Caco-2 (cell line): ENCODE measurements around the gene BAHD1. TPM values are rescaled to one million over a fixed set of nuclear protein-coding genes. Genes with fewer than 3 reads are reported as not detected.

Experiments
- BruUV-seq: library from RNA; stranded (reverse); fragments of 400-500 nt; replicated peaks from 2 replicates; lab custom pipeline; 2021; lab: Mats Ljungman, UMichigan
- CTCF ChIA-PET: fragments of 300-600 bp; sonication (Branson Sonifier 250); formaldehyde crosslinking; loops from one replicate; lab custom pipeline; 2022; ENCODE audit warnings: antibody characterized with exemption; lab: Charles Lee
- POLR2A ChIA-PET: fragments of 300-600 bp; sonication (Branson Sonifier 250); formaldehyde crosslinking; loops from one replicate; lab custom pipeline; 2022; ENCODE audit warnings: antibody characterized with exemption; lab: Charles Lee
- DNase-seq, 2 experiments: peaks; one replicate each; pipeline versions ENCODE4 v3.0.0 to v3.0.0-alpha.2; 2020 to 2022
- H3K27me3 ChIP-seq: replicated peaks from 2 replicates; pipeline ENCODE4 v1.6.0; 2011; ENCODE audit warnings: low read length; ENCODE audit not compliant: control insufficient read depth, insufficient read depth
- H3K36me3 ChIP-seq: 2 replicates; pipeline ENCODE4 v1.5.1; 2011; ENCODE audit warnings: low read length; ENCODE audit not compliant: control insufficient read depth, insufficient read depth
- H3K4me1 ChIP-seq: fragments of 250-450 bp; sonication (Bioruptor Pico); 2 replicates; pipeline ENCODE4 v1.5.1; 2020; ENCODE audit warnings: mild to moderate bottlenecking
- H3K4me3 ChIP-seq: 2 replicates; pipeline ENCODE4 v1.5.1; 2011; ENCODE audit warnings: low read depth, mild to moderate bottlenecking, control low read depth, low read length
- H3K9me3 ChIP-seq: fragments of 250-450 bp; sonication (Bioruptor Pico); 2 replicates; pipeline ENCODE4 v1.5.1; 2020; ENCODE audit warnings: mild to moderate bottlenecking, moderate library complexity
- H3K27ac Mint-ChIP-seq: one replicate; pipeline ENCODE4 v1.8.0; 2022; ENCODE audit warnings: mixed read lengths; ENCODE audit not compliant: unreplicated experiment
- H3K27me3 Mint-ChIP-seq: one replicate; pipeline ENCODE4 v1.8.0; 2022; ENCODE audit warnings: mixed read lengths; ENCODE audit not compliant: insufficient read depth, unreplicated experiment
- H3K36me3 Mint-ChIP-seq: one replicate; pipeline ENCODE4 v1.8.0; 2022; ENCODE audit warnings: mild to moderate bottlenecking, mixed read lengths; ENCODE audit not compliant: insufficient read depth, unreplicated experiment
- H3K4me1 Mint-ChIP-seq: one replicate; pipeline ENCODE4 v1.8.0; 2022; ENCODE audit warnings: low read depth, mixed read lengths; ENCODE audit not compliant: unreplicated experiment
- H3K4me3 Mint-ChIP-seq: one replicate; pipeline ENCODE4 v1.8.0; 2022; ENCODE audit warnings: mild to moderate bottlenecking, moderate library complexity, mixed read lengths; ENCODE audit not compliant: unreplicated experiment
- H3K9me3 Mint-ChIP-seq: one replicate; pipeline ENCODE4 v1.8.0; 2022; ENCODE audit warnings: mixed read lengths; ENCODE audit not compliant: unreplicated experiment
- intact Hi-C: fragments of 100-400 bp; cut with micrococcal nuclease; formaldehyde crosslinking; loops from one replicate; pipeline ENCODE4 v1.10.0; 2022; ENCODE audit not compliant: unreplicated experiment
- total RNA-seq: library from RNA; stranded (reverse); gene quantifications from 2 replicates; pipeline ENCODE4 v1.2.3, GENCODE V29; 2022
- TF ChIP-seq, protein P1 (sequence below), 2 experiments: fragments of 200-600 bp in 1 of 2; IDR thresholded peaks; 1 replicate in 1 of 2; 2 replicates in 1 of 2; pipeline versions ENCODE4 v1.5.1 to v1.8.0; 2011 to 2022; ENCODE audit warnings: antibody characterized with exemption in 1 of 2, control low read depth in 1 of 2, inconsistent platforms in 1 of 2, low read depth in 1 of 2, low read length in 1 of 2, mild to moderate bottlenecking in 1 of 2, moderate library complexity in 1 of 2; ENCODE audit not compliant: insufficient read depth in 1 of 2, severe bottlenecking in 1 of 2, unreplicated experiment in 1 of 2

Gene BAHD1
- total RNA-seq, 1 experiment from 2014 or later: 28.1 TPM

DNA sequence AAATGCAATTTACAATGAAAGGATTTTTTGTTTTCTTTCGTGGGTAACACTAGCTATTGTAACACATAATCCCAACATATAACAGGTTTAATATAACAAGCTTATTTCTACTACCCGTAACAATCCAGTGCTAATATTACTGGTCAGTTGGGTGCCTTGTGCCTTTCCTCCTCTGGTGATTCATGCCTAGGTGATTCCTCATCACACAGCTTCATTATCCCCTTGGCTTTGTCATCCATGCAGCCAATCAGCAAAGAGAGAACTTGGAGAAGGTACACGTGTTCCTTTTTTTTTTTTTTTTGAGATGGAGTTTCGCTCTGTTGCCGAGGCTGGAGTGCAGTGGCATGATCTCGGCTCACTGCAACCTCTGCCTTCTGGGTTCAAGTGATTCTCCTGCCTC, 60.7 kb downstream of the BAHD1 start:
- ChIA-PET POLR2A (no interaction called here), CTCF (no interaction called here)
- intact Hi-C loops: loop anchor here (10.0 kb wide), 1 partner anchor 157 kb away; the partner anchor contains the start of gene CCDC9B
- no peak overlapping the region for H3K4me3 ChIP-seq
- no peaks in the 10 kb centered on the region for H3K4me1 ChIP-seq
- no peaks in the 10 kb centered on the region for H3K36me3 ChIP-seq
- no peak overlapping the region for H3K27ac Mint-ChIP-seq
- H3K9me3 ChIP-seq: no peaks in the 10 kb centered on the region
- BruUV-seq: no TSS peak
- H3K9me3 Mint-ChIP-seq: no peaks in the 10 kb centered on the region
- H3K27me3 Mint-ChIP-seq: peaks cover 3% of the 10 kb centered on the region
- H3K27me3 ChIP-seq: no peaks in the 10 kb centered on the region; the same call in 1 of the 2 replicates
- H3K36me3 Mint-ChIP-seq: no peaks in the 10 kb centered on the region
- TF ChIP-seq, protein P1, sequence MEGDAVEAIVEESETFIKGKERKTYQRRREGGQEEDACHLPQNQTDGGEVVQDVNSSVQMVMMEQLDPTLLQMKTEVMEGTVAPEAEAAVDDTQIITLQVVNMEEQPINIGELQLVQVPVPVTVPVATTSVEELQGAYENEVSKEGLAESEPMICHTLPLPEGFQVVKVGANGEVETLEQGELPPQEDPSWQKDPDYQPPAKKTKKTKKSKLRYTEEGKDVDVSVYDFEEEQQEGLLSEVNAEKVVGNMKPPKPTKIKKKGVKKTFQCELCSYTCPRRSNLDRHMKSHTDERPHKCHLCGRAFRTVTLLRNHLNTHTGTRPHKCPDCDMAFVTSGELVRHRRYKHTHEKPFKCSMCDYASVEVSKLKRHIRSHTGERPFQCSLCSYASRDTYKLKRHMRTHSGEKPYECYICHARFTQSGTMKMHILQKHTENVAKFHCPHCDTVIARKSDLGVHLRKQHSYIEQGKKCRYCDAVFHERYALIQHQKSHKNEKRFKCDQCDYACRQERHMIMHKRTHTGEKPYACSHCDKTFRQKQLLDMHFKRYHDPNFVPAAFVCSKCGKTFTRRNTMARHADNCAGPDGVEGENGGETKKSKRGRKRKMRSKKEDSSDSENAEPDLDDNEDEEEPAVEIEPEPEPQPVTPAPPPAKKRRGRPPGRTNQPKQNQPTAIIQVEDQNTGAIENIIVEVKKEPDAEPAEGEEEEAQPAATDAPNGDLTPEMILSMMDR (IDR thresholded peaks at IDR 0.05; ENCODE audit: insufficient read depth in 1 of 2, low read depth in 1 of 2, low read length in 1 of 2, severe bottlenecking in 1 of 2, unreplicated experiment in 1 of 2): no peak
- DNase-seq: no peak
- H3K4me1 Mint-ChIP-seq: no peaks in the 10 kb centered on the region
- no peak overlapping the region for H3K4me3 Mint-ChIP-seq

DNA sequence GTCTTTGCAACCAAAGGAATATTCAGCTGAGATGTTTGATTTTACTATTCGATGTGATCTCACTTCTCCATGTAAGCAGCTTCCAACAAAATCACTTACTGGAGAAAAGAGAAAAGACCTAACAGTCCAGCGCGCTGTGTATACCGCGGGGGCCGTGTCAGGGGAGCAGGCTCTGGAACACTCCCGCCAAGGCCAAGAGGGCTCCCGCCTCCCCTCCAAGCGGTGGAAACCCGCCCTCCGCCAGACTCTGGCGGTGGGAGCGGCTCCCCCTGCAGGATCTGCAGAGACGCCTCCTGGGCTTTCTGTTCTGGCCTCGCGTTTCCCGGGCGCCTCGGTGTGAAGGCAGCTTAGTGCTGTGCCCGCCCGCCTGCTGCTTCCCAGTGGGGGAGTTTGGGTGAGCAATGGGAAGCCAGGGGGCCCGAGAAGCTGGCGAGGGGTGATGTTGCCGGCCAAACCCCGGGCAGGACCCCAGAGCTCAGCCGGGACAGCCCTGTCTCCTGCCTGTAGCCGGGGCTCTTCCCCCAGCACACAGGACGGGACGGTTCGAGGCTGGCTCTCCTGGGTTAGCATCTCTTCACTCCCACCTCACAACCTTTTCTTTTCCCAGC, 66.3 kb downstream of the BAHD1 start:
- Mint-ChIP-seq H3K9me3 (no peaks in the 10 kb centered on the region), H3K4me1 (peaks cover 14% of the 10 kb centered on the region), H3K36me3 (peaks cover under 1% of the 10 kb centered on the region), H3K27me3 (peaks cover 7% of the 10 kb centered on the region), H3K4me3 (peak overlapping the region; percentile 40), H3K27ac (no peak overlapping the region)
- no peaks in the 10 kb centered on the region for H3K9me3 ChIP-seq
- TF ChIP-seq, protein P1 (IDR thresholded peaks at IDR 0.05; ENCODE audit: insufficient read depth in 1 of 2, low read depth in 1 of 2, low read length in 1 of 2, severe bottlenecking in 1 of 2, unreplicated experiment in 1 of 2): peak; percentile 56 to 83
- POLR2A ChIA-PET: interaction anchor here (0.6 kb wide), 1 partner anchor 116 kb away, joined by 3 read pairs; no protein-coding TSS in a partner anchor
- peak; percentile 77 to 85 for DNase-seq
- no peaks in the 10 kb centered on the region; the same call in 1 of the 2 replicates for H3K27me3 ChIP-seq
- 0 out of 2 replicates have a peak, but pooled peaks cover 6% of the 10 kb centered on the region for H3K4me1 ChIP-seq
- intact Hi-C loops: loop anchor here (1.0 to 10.0 kb wide), 3 partner anchors 36 to 162 kb away; partner anchors contain the start of gene CCDC9B
- no peak overlapping the region for H3K4me3 ChIP-seq
- no TSS peak for BruUV-seq
- CTCF ChIA-PET: interaction anchor here (1.0 kb wide), 1 partner anchor 67 kb away, joined by 3 read pairs; no protein-coding TSS in a partner anchor
- no peaks in the 10 kb centered on the region for H3K36me3 ChIP-seq

DNA sequence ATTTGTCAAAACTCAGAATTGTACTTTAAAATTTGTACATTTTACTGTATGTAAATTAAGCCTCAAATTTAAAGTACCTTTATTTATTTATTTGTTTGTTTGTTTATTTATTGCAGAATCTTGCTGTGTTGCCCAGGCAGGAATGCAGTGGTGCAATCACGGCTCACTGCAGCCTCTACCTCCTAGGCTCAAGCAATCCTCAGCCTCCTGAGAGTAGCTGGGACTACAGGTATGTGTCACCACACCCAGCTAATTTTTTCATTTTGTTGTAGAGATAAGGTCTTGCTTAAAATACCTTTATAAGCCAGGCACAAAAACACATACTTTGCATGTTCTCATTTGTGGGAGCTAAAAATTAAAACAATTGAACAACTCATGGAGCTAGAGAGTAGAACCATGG, 67.5 kb downstream of the BAHD1 start:
- DNase-seq: no peak
- H3K36me3 ChIP-seq: no peaks in the 10 kb centered on the region
- intact Hi-C loops: loop anchor here (10.0 kb wide), 1 partner anchor 163 kb away; the partner anchor contains the start of gene CCDC9B
- POLR2A ChIA-PET: no interaction called here
- CTCF ChIA-PET: no interaction called here
- H3K27me3 ChIP-seq: no peaks in the 10 kb centered on the region; the same call in 1 of the 2 replicates
- peaks cover 4% of the 10 kb centered on the region for H3K36me3 Mint-ChIP-seq
- no peak overlapping the region for H3K4me3 ChIP-seq
- H3K4me1 Mint-ChIP-seq: peaks cover 21% of the 10 kb centered on the region
- H3K27me3 Mint-ChIP-seq: peaks cover 7% of the 10 kb centered on the region
- TF ChIP-seq, protein P1 (IDR thresholded peaks at IDR 0.05; ENCODE audit: insufficient read depth in 1 of 2, low read depth in 1 of 2, low read length in 1 of 2, severe bottlenecking in 1 of 2, unreplicated experiment in 1 of 2): no peak
- no peaks in the 10 kb centered on the region for H3K9me3 ChIP-seq
- no peak overlapping the region for H3K4me3 Mint-ChIP-seq
- no TSS peak for BruUV-seq
- H3K4me1 ChIP-seq: 0 out of 2 replicates have a peak, but pooled peaks cover 6% of the 10 kb centered on the region
- H3K9me3 Mint-ChIP-seq: no peaks in the 10 kb centered on the region
- H3K27ac Mint-ChIP-seq: no peak overlapping the region
